Natural killer cell treated with Interleukin-12 subunit alpha and Interleukin-12 subunit beta and Interleukin-15 and Interleukin-18, amount 100 ng/mL, for 72 hours (primary cell): ENCODE results near the gene EEIG2. TPM values are rescaled to one million over a fixed set of nuclear protein-coding genes. Genes with fewer than 3 reads are reported as not detected.
"Not testable (repeated sequence)": the region's sequence is repeated elsewhere in the genome, so short reads cannot be mapped to it uniquely, and the experiment has no call there.

Source experiments
- ATAC-seq, 2 donors: fragments of 150-1000 bp; cut with Tn5 transposase in 1 of 2; sonication (Bioruptor Pico), chemical (Tn5 transposase) in 1 of 2; 2 replicates each; pipeline ENCODE4 v1.10.0; 2021
- DNase-seq: peaks from one replicate; pipeline ENCODE4 v3.0.0; 2022; ENCODE audit warnings: low spot score
- H3K27ac Mint-ChIP-seq, 2 donors: 1 replicate in 1 of 2; 2 replicates in 1 of 2; pipeline ENCODE4 v1.8.0; 2022; ENCODE audit warnings: mixed read lengths in 2 of 2, mild to moderate bottlenecking in 1 of 2, moderate library complexity in 1 of 2
- H3K27me3 Mint-ChIP-seq, 2 donors: 1 replicate in 1 of 2; 2 replicates in 1 of 2; pipeline ENCODE4 v1.8.0; 2022; ENCODE audit warnings: mixed read lengths in 2 of 2
- H3K36me3 Mint-ChIP-seq: one replicate; pipeline ENCODE4 v1.8.0; 2022; ENCODE audit warnings: mixed read lengths
- H3K4me1 Mint-ChIP-seq, 2 donors: 1 replicate in 1 of 2; 2 replicates in 1 of 2; pipeline ENCODE4 v1.8.0; 2022; ENCODE audit warnings: low read depth in 2 of 2, mixed read lengths in 2 of 2, mild to moderate bottlenecking in 1 of 2
- H3K4me3 Mint-ChIP-seq: one replicate; pipeline ENCODE4 v1.8.0; 2022; ENCODE audit warnings: mixed read lengths
- H3K9me3 Mint-ChIP-seq: 2 replicates; pipeline ENCODE4 v1.8.0; 2022; ENCODE audit warnings: mixed read lengths
- total RNA-seq, 2 donors: library from RNA; stranded (reverse); gene quantifications; one replicate each; pipeline ENCODE4 v1.2.3, GENCODE V29; 2022

Gene EEIG2
- total RNA-seq: 10 to 100 TPM; 18.4 to 20.7 TPM

GRCh38 chr1:108559215-108560186 lies at the start of gene EEIG2:
Gene EEIG2, plus strand, starts transcription at chr1:108560100. Its CDS starts 329 bp downstream, at chr1:108560429.
- peaks cover 29 to 36% of the 10 kb centered on the region in 2 donors for H3K4me1 Mint-ChIP-seq
- ATAC-seq: peak; percentile 94 to 97
- no peaks in the 10 kb centered on the region for H3K27me3 Mint-ChIP-seq
- DNase-seq: peak; percentile 92
- H3K27ac Mint-ChIP-seq: peak within 1 kb of the TSS; percentile 86 to 88
- H3K9me3 Mint-ChIP-seq: no peaks in the 10 kb centered on the region
- H3K36me3 Mint-ChIP-seq: no peaks in the 10 kb centered on the region
- peak within 1 kb of the TSS; percentile 96 for H3K4me3 Mint-ChIP-seq

GRCh38 chr1:108511764-108512163 lies 48.1 kb upstream of the EEIG2 start:
- DNase-seq (no peak), ATAC-seq (no peak)
- Mint-ChIP-seq H3K4me1 (no peaks in the 10 kb centered on the region), H3K4me3 (no peak overlapping the region), H3K27ac (no peak overlapping the region), H3K9me3 (no peaks in the 10 kb centered on the region), H3K36me3 (no peaks in the 10 kb centered on the region), H3K27me3 (peaks cover 2 to 7% of the 10 kb centered on the region in 2 donors)

- Mint-ChIP-seq H3K4me1 (no peaks in the 10 kb centered on the region), H3K4me3 (no peak overlapping the region), H3K36me3 (no peaks in the 10 kb centered on the region), H3K27ac (no peak overlapping the region), H3K27me3 (peaks cover 5 to 13% of the 10 kb centered on the region in 2 donors), H3K9me3 (no peaks in the 10 kb centered on the region)
- DNase-seq (no peak), ATAC-seq (peak in 1 of 2 donors; percentile 73)
Measured at GRCh38 chr1:108512239-108513043, 47.5 kb upstream of the EEIG2 start.

- Mint-ChIP-seq H3K4me3 (no peak overlapping the region), H3K27ac (no peak overlapping the region), H3K27me3 (peaks cover 5 to 13% of the 10 kb centered on the region in 2 donors), H3K4me1 (no peaks in the 10 kb centered on the region), H3K36me3 (no peaks in the 10 kb centered on the region), H3K9me3 (no peaks in the 10 kb centered on the region)
- ATAC-seq (no peak), DNase-seq (no peak)
Measured at GRCh38 chr1:108513044-108513415, 46.9 kb upstream of the EEIG2 start.

- H3K9me3 Mint-ChIP-seq, H3K27ac Mint-ChIP-seq, H3K4me3 Mint-ChIP-seq, DNase-seq, H3K36me3 Mint-ChIP-seq, H3K4me1 Mint-ChIP-seq, ATAC-seq: not testable (repeated sequence)
- H3K27me3 Mint-ChIP-seq: peaks cover 5 to 18% of the 10 kb centered on the region in 2 donors
Measured at GRCh38 chr1:108513914-108514313, 46.0 kb upstream of the EEIG2 start.

- peaks cover 14 to 22% of the 10 kb centered on the region in 2 donors for H3K27me3 Mint-ChIP-seq
- not testable (repeated sequence) for H3K36me3 Mint-ChIP-seq
Measured at GRCh38 chr1:108517301-108517897, 42.5 kb upstream of the EEIG2 start.

GRCh38 chr1:108521990-108522393 lies 37.9 kb upstream of the EEIG2 start:
- Mint-ChIP-seq H3K36me3 (peaks cover 6% of the 10 kb centered on the region), H3K27me3 (peaks cover 9 to 27% of the 10 kb centered on the region in 2 donors), H3K4me3 (no peak overlapping the region), H3K9me3 (peaks cover 3% of the 10 kb centered on the region), H3K4me1 (peaks cover 5 to 7% of the 10 kb centered on the region in 2 donors), H3K27ac (peak overlapping the region in 1 of 2 donors; percentile 6)
- ATAC-seq (no peak), DNase-seq (no peak)

More at GRCh38 chr1:108517301-108517897, 42.5 kb upstream of the EEIG2 start:
- not testable (repeated sequence) for H3K4me3 Mint-ChIP-seq, H3K9me3 Mint-ChIP-seq, H3K4me1 Mint-ChIP-seq, ATAC-seq, H3K27ac Mint-ChIP-seq, DNase-seq

- no peak for ATAC-seq
- H3K36me3 Mint-ChIP-seq: peaks cover 6% of the 10 kb centered on the region
- H3K27ac Mint-ChIP-seq: no peak overlapping the region
- H3K9me3 Mint-ChIP-seq: peaks cover 3% of the 10 kb centered on the region
- peaks cover 5 to 7% of the 10 kb centered on the region in 2 donors for H3K4me1 Mint-ChIP-seq
- peaks cover 9 to 21% of the 10 kb centered on the region in 2 donors for H3K27me3 Mint-ChIP-seq
- H3K4me3 Mint-ChIP-seq: no peak overlapping the region
- DNase-seq: no peak
Measured at GRCh38 chr1:108523829-108524228, 36.1 kb upstream of the EEIG2 start.

GRCh38 chr1:108524676-108525075 lies 35.2 kb upstream of the EEIG2 start:
- H3K36me3 Mint-ChIP-seq: peaks cover 6% of the 10 kb centered on the region
- H3K27me3 Mint-ChIP-seq: peaks cover under 1 to 16% of the 10 kb centered on the region in 2 donors
- ATAC-seq: no peak
- peaks cover 5 to 7% of the 10 kb centered on the region in 2 donors for H3K4me1 Mint-ChIP-seq
- H3K4me3 Mint-ChIP-seq: no peak overlapping the region
- H3K9me3 Mint-ChIP-seq: peaks cover 3% of the 10 kb centered on the region
- DNase-seq: no peak
- H3K27ac Mint-ChIP-seq: no peak overlapping the region

- no peak for DNase-seq
- no peak overlapping the region for H3K4me3 Mint-ChIP-seq
- H3K9me3 Mint-ChIP-seq: peaks cover 3% of the 10 kb centered on the region
- H3K27ac Mint-ChIP-seq: no peak overlapping the region
- peaks cover under 1 to 1% of the 10 kb centered on the region in 2 donors for H3K4me1 Mint-ChIP-seq
- no peak for ATAC-seq
- peaks cover 6% of the 10 kb centered on the region for H3K36me3 Mint-ChIP-seq
- peaks cover 0 to 18% of the 10 kb centered on the region in 2 donors for H3K27me3 Mint-ChIP-seq
Measured at GRCh38 chr1:108527135-108527534, 32.8 kb upstream of the EEIG2 start.

- Mint-ChIP-seq H3K4me1 (no peaks in the 10 kb centered on the region), H3K27ac (no peak overlapping the region), H3K4me3 (no peak overlapping the region), H3K9me3 (peaks cover 3% of the 10 kb centered on the region), H3K27me3 (peaks cover 0 to 18% of the 10 kb centered on the region in 2 donors), H3K36me3 (peaks cover 6% of the 10 kb centered on the region)
- DNase-seq (no peak), ATAC-seq (no peak)
Measured at GRCh38 chr1:108527837-108528236, 32.1 kb upstream of the EEIG2 start.

- peaks cover 0 to 11% of the 10 kb centered on the region in 2 donors for H3K27me3 Mint-ChIP-seq
- no peak overlapping the region for H3K27ac Mint-ChIP-seq
- no peaks in the 10 kb centered on the region for H3K36me3 Mint-ChIP-seq
- DNase-seq: no peak
- no peak overlapping the region for H3K4me3 Mint-ChIP-seq
- H3K4me1 Mint-ChIP-seq: peaks cover 12 to 16% of the 10 kb centered on the region in 2 donors
- no peak for ATAC-seq
- no peaks in the 10 kb centered on the region for H3K9me3 Mint-ChIP-seq
Measured at GRCh38 chr1:108531444-108531843, 28.5 kb upstream of the EEIG2 start.

GRCh38 chr1:108532730-108533129 lies 27.2 kb upstream of the EEIG2 start:
- Mint-ChIP-seq H3K36me3 (peaks cover 8% of the 10 kb centered on the region), H3K4me3 (no peak overlapping the region), H3K27ac (no peak overlapping the region), H3K27me3 (peaks cover 8 to 9% of the 10 kb centered on the region in 2 donors), H3K9me3 (no peaks in the 10 kb centered on the region), H3K4me1 (peaks cover 12 to 16% of the 10 kb centered on the region in 2 donors)
- DNase-seq: no peak
- ATAC-seq: no peak
